Activated T-helper 1 cell treated with anti-CD3 and anti-CD28 coated beads, Interleukin-12 subunit alpha, Interleukin-12 subunit beta, Interleukin-2, Interleukin-4 antibody, amounts not matched to agents 30 ng/mL and 10 ng/mL and 1 ng/mL, durations not matched to agents 14 hours and 24 hours and 36 hours (primary cell): ENCODE data around the gene RPA1. TPM values are rescaled to one million over a fixed set of nuclear protein-coding genes. Genes with fewer than 3 reads are reported as not detected.

ENCODE experiments used
- DNase-seq: peaks from one replicate; pipeline ENCODE4 v3.0.0; 2021; ENCODE audit warnings: low spot score
- H3K27ac Mint-ChIP-seq: one replicate; pipeline ENCODE4 v1.8.0; 2021; ENCODE audit warnings: mild to moderate bottlenecking, mixed read lengths
- H3K27me3 Mint-ChIP-seq: one replicate; pipeline ENCODE4 v1.8.0; 2022; ENCODE audit warnings: mild to moderate bottlenecking, moderate library complexity, mixed read lengths; ENCODE audit not compliant: insufficient read depth
- H3K36me3 Mint-ChIP-seq: one replicate; pipeline ENCODE4 v1.8.0; 2021; ENCODE audit warnings: low read depth, mixed read lengths
- H3K4me1 Mint-ChIP-seq: one replicate; pipeline ENCODE4 v1.8.0; 2021; ENCODE audit warnings: low read depth, mixed read lengths
- H3K4me3 Mint-ChIP-seq: one replicate; pipeline ENCODE4 v1.8.0; 2021; ENCODE audit warnings: mild to moderate bottlenecking, moderate library complexity, mixed read lengths
- H3K9me3 Mint-ChIP-seq: one replicate; pipeline ENCODE4 v1.8.0; 2021; ENCODE audit warnings: mixed read lengths
- intact Hi-C: fragments of 100-400 bp; cut with micrococcal nuclease; formaldehyde crosslinking; loops from one replicate; pipeline ENCODE4 v1.15.1; 2024
- total RNA-seq: library from RNA; stranded (reverse); gene quantifications from 2 replicates; pipeline ENCODE4 v1.2.3, GENCODE V29; 2022

Gene RPA1
- total RNA-seq, 1 donor from 2014 or later = 269 TPM

DNA sequence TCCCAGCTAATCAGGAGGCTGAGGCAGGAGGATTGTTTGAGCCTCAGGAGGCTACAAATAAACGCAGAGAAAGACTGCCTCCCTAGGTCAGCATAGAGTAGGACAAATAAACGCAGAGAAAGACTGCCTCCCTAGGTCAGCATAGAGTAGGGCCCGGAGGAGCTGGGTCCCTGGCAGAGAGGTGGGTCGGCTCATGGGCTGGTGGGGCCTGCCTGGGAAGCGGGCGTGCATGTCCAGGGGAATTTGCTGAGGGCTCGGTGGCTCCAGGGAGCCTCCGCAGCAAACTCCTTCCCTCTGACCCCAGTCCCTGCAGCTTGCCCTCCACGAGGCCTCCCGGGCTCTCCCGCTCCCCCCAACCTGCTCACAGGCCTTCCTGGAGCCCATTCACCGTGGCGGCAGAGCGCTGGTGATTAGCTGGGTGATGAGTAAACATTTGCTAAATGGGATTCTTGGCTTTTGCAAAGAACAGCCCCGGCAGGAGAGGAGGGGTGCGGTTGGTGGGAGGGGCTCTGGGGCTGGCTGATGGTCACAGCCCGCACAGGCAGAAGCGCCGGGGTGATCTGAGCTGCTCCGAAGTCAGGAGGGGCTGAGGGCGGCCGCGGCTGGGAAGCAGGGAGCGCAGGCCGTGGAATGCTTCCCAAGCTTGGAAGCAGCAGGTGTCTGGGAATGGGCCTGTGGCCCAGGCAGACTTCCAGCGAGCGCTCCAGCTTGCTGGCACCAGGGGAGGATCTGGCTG is 102.2 kb downstream of the RPA1 start:
- H3K9me3 Mint-ChIP-seq = no peaks in the 10 kb centered on the region
- DNase-seq = no peak
- intact Hi-C loops = no loop called here
- no peak overlapping the region for H3K4me3 Mint-ChIP-seq
- no peak overlapping the region for H3K27ac Mint-ChIP-seq
- no peaks in the 10 kb centered on the region for H3K36me3 Mint-ChIP-seq
- no peaks in the 10 kb centered on the region for H3K4me1 Mint-ChIP-seq
- no peaks in the 10 kb centered on the region for H3K27me3 Mint-ChIP-seq

DNA sequence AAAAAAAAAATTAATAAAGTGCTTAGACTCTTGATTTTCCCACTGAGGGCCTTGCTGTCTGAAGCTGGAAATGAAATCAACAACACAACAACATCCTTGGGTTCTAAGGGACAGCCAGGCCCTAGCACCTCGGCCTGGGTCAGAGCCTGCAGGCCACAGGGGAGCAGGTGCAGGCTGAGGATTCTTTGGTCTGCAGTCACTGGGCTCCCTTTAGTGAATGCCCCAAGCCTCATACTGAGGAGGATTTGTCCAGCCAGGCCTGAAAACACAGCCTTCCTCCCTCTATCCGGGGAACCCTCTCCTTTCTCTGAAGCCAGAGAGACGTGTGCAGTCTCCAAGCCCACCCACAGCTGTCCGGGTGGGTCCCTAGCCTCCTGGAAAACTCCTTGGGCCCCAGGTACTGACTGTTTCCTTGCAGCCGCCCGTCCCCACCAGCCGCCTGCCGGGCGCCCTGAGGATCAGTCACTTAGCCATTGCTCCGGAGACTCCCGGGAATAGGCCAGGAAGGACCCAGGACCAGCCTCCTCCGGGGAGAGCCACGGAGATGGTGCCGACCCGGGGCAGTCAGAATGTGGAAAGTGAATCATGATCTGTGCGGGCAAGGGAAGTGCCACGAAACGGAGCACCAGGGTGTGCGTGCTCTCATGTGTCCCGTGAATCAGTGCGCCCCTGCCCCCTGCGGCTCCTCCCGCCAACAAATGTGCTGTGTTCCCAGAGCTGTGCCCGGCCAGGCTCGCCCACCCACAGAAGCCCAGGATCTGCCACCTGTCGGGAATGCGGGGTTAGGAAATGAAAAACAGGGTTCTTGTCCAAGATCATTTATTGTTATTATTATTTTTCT is 104.3 kb downstream of the RPA1 start:
- intact Hi-C loops = no loop called here

DNA sequence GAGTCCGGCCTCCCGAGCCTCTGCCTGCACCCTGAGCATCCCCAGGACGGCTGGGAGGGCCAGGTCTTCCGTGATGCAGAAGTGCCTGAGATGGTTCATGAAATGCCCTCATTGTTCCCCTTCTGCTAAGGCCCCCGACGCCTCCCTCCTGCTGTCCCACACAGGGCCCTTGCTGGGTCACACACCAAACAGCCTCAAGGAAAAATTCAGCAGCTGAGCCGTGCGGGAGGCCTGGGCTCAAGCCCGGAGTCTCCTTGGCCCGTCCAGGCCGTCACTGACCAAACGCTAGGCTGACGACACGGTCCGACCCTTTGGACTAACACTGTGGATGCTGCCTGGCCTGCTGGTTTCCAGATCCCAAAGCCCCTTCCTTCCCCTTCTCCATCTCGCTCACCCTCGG is 105.1 kb downstream of the RPA1 start:
- intact Hi-C loops = no loop called here
- DNase-seq = no peak
- H3K36me3 Mint-ChIP-seq = no peaks in the 10 kb centered on the region
- H3K4me3 Mint-ChIP-seq = no peak overlapping the region
- no peaks in the 10 kb centered on the region for H3K4me1 Mint-ChIP-seq
- no peak overlapping the region for H3K27ac Mint-ChIP-seq
- no peaks in the 10 kb centered on the region for H3K27me3 Mint-ChIP-seq
- no peaks in the 10 kb centered on the region for H3K9me3 Mint-ChIP-seq

More for the DNA sequence above, 104.3 kb downstream of the RPA1 start:
- no peak overlapping the region for H3K27ac Mint-ChIP-seq
- no peak overlapping the region for H3K4me3 Mint-ChIP-seq
- no peaks in the 10 kb centered on the region for H3K4me1 Mint-ChIP-seq
- H3K36me3 Mint-ChIP-seq = no peaks in the 10 kb centered on the region
- no peaks in the 10 kb centered on the region for H3K9me3 Mint-ChIP-seq
- no peaks in the 10 kb centered on the region for H3K27me3 Mint-ChIP-seq
- no peak for DNase-seq

DNA sequence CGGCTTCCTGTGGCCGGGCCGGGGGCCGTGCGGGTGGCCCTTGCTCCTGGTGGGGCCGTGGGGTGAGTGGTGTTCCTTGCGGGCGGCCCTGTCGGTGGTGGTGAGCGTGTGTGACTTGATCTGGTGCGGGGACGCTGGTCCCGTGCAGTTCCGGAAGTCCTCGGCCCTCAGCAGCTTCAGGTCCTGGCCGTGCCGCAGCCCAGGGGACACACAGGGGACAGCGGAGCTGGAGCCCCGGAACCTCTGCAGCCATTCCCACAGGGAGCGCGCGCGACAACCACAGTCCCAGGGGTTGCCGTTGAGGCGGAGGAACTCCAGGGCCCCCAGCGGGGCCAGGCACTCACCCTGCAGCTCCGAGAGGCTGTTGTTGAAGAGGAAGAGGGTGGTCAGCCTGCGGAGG is 107.0 kb downstream of the RPA1 start:
- DNase-seq = no peak
- Mint-ChIP-seq H3K4me3 (no peak overlapping the region), H3K9me3 (no peaks in the 10 kb centered on the region), H3K36me3 (no peaks in the 10 kb centered on the region), H3K4me1 (no peaks in the 10 kb centered on the region), H3K27ac (no peak overlapping the region), H3K27me3 (no peaks in the 10 kb centered on the region)
- intact Hi-C loops = no loop called here

DNA sequence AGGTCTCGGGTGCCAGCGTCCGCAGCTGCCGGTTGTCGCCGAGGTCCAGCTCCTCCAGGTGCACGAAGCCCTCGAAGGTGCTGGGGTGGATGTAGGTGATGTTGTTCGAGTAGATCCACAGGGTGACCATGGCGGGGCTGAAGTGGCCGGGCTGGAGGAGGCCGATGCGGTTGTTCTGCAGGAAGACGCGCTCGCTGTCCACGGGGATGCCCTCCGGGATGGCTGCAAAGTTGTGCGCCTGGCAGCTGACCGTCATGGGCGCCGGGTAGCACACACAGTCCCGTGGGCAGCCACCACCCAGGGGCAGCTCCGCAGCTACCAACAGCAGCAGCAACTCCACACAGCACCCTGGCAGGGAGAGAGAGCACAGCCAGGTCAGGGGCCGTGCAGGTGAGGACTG is 107.7 kb downstream of the RPA1 start:
- no peak overlapping the region for H3K27ac Mint-ChIP-seq
- DNase-seq = no peak
- no peaks in the 10 kb centered on the region for H3K4me1 Mint-ChIP-seq
- no peaks in the 10 kb centered on the region for H3K36me3 Mint-ChIP-seq
- no peaks in the 10 kb centered on the region for H3K27me3 Mint-ChIP-seq
- intact Hi-C loops = no loop called here
- H3K4me3 Mint-ChIP-seq = no peak overlapping the region
- no peaks in the 10 kb centered on the region for H3K9me3 Mint-ChIP-seq

DNA sequence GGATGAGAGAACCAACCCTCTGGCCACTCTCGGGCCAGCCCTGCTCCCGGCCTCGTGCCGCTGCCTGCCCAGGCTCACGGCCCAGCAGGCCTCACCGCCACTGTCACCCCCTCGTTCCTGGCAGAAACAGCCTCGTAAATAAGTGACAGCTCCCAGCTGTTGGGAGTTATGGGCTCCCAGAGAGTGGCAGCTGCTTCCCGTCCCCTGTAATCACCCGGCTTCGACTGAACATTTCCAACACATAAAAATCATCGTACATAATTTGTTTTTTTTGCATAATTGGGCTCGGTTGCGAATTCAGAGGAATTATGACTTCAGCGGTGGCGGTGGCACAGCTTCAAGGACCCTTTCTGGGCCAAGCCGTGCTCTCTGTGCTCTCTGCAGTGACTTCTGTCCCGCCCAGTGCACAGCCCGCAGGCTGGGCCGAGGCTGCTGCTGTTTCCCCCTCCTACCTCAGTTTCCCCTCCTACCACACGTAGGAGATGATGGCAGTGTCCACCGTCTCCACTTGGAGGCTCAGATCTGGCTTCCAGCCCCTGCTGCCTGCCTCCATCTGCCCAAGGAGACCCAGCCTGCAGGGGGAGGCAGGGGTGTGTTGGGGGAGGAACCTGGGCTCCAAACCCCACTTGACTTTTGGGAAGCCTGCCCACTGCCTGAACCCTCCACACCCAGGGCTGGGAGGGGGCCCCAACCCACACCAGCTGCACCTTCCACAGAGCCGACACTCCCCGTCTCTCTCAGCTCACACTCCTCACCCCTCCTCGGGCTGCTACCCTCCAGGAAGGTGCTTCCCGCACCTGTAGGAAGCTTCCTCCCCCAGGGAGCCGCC is 110.4 kb downstream of the RPA1 start:
- no peaks in the 10 kb centered on the region for H3K9me3 Mint-ChIP-seq
- H3K27ac Mint-ChIP-seq = no peak overlapping the region
- no peak overlapping the region for H3K4me3 Mint-ChIP-seq
- DNase-seq = no peak
- no peaks in the 10 kb centered on the region for H3K27me3 Mint-ChIP-seq
- no peaks in the 10 kb centered on the region for H3K36me3 Mint-ChIP-seq
- intact Hi-C loops = no loop called here
- no peaks in the 10 kb centered on the region for H3K4me1 Mint-ChIP-seq

DNA sequence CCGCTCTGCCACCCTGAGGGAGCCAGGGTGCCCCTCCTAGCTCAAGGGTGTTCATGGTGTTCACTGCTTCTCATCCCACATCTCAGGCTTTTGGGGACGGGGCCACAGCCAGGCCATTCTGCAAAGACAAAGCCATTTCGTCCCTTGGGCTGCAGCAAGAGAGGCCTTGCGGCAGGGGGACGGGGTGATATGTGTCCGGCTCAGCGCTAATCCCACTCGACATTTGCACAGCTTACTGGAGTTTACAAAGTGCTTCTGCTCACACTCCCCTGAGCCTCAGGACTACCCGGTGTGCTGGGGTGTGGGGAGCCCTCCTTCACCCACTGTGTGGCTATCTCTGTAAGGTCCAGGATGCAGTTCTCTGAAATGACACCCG is 111.0 kb downstream of the RPA1 start:
- no peak for DNase-seq
- H3K4me1 Mint-ChIP-seq = no peaks in the 10 kb centered on the region
- H3K4me3 Mint-ChIP-seq = no peak overlapping the region
- no peaks in the 10 kb centered on the region for H3K9me3 Mint-ChIP-seq
- intact Hi-C loops = no loop called here
- H3K36me3 Mint-ChIP-seq = no peaks in the 10 kb centered on the region
- H3K27ac Mint-ChIP-seq = no peak overlapping the region
- no peaks in the 10 kb centered on the region for H3K27me3 Mint-ChIP-seq

DNA sequence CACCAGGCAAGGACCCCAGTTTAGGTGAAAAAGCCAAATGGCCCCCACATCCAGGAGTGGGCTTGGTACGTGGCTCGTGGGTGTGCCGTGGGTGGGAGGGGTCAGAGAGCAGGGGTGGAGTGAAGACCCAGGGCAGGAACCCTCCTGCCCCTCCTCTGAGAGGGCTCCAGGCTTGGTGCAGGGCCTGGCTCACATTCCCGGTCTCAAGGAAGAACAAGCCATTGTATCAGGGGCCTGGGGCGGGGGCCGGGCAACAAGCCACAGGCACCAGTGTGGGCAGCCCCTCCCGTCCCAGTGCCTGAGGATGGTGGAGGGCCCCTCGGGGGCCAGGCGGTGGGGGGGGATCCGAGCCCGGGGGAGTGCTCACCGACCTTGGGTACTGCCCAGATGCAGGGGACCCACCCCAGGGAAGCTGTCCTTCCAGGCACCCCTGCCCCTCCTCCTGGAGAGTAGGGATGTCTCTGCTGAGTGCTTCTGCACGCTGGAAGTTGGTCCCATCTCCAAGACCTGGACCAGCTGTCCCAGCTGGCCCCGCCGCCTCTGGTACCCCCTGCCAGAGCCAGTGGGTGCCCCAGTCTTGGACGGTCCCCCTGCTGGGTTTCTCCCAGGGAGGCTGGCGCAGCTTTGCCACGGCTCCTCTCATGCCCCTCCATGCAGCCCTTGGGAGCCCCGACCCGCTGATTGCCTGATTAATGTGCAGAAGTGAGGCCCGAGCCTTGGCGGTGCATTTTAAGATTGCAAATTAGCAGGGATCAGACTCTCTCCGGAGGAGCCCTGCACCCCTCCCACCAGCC is 111.7 kb downstream of the RPA1 start:
- no peaks in the 10 kb centered on the region for H3K9me3 Mint-ChIP-seq
- H3K36me3 Mint-ChIP-seq = no peaks in the 10 kb centered on the region
- H3K4me1 Mint-ChIP-seq = no peaks in the 10 kb centered on the region
- no peak for DNase-seq
- no peak overlapping the region for H3K27ac Mint-ChIP-seq
- no peak overlapping the region for H3K4me3 Mint-ChIP-seq
- H3K27me3 Mint-ChIP-seq = no peaks in the 10 kb centered on the region
- intact Hi-C loops = no loop called here

DNA sequence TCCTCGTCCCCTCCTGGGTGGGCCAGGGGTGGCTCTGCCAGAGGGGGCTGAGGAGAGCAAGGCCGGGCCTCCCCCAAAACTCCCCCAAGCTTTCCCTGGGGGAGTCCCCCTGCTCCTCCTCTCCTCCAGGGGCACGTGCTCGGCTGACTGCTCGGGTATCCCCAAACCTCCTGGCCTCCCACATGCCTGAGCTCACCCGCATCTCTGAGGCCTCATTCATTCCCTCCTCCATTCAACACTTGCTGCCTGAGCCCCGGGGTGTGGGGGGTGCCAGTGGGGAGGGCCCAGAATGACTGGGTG is 112.2 kb downstream of the RPA1 start:
- H3K27ac Mint-ChIP-seq = no peak overlapping the region
- no peaks in the 10 kb centered on the region for H3K4me1 Mint-ChIP-seq
- DNase-seq = no peak
- H3K36me3 Mint-ChIP-seq = no peaks in the 10 kb centered on the region
- H3K27me3 Mint-ChIP-seq = no peaks in the 10 kb centered on the region
- H3K9me3 Mint-ChIP-seq = no peaks in the 10 kb centered on the region
- intact Hi-C loops = no loop called here
- H3K4me3 Mint-ChIP-seq = no peak overlapping the region

DNA sequence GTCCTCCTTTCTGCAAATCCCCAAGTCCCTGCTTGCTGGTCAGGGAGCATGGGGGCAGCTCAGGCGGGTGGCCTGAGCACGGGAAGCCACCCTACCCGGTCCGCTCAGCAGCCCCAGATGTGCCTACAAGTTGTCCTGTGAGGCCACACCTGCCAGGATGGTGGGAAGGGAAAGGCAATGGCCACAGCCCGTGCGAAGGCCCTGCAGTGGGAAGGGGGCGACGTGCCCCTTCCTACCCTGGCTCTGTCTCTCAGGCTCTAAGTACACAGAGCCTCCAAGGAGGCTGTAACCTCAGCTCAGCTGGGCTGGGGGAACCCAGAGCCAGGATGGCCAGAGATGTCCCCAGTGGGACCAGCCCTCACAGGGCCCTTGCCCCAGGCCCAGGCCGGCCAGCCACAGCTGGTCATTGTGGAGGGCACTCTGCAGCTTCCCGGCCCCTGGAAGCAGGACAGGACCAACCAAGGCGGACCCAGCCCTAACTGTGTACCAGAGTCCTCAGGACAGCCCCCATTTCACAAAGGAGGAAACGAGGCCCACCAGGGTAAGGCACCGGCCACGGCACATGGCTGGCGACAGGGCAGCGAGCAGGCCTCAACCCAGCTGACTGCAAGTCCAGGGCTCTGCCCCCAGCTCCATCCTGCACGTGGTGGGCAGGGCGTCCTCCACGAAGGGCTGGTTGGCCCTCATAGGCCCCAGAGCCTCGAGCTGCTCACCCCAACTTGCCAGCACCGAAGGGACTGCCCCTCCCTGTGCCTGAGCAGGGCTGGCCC is 113.0 kb downstream of the RPA1 start:
- H3K27ac Mint-ChIP-seq = no peak overlapping the region
- H3K4me3 Mint-ChIP-seq = no peak overlapping the region
- H3K4me1 Mint-ChIP-seq = no peaks in the 10 kb centered on the region
- no peaks in the 10 kb centered on the region for H3K27me3 Mint-ChIP-seq
- H3K9me3 Mint-ChIP-seq = no peaks in the 10 kb centered on the region
- DNase-seq = no peak
- intact Hi-C loops = no loop called here
- H3K36me3 Mint-ChIP-seq = no peaks in the 10 kb centered on the region

DNA sequence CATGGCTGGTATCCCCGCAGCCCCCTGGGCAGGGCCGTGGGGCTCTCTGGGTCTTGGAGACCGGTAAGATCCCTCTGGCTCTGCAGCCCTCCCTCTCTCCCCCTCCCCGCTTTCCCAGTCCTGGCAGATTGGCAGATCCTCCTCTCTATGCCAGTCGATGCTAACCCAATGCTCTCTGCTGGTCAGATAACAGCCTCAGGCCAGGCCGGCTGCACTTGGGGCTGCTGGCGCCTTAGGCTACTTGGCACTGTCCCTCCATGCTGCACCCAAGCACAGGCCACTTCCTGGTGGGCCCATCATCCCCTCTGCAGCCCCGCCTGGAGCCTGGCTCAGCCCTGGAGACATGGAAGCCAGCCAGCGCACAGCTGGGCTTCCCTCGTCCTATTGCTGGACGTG is 113.6 kb downstream of the RPA1 start:
- intact Hi-C loops = no loop called here
- Mint-ChIP-seq H3K27ac (no peak overlapping the region), H3K9me3 (no peaks in the 10 kb centered on the region), H3K27me3 (no peaks in the 10 kb centered on the region), H3K4me3 (no peak overlapping the region), H3K4me1 (no peaks in the 10 kb centered on the region), H3K36me3 (no peaks in the 10 kb centered on the region)
- no peak for DNase-seq

DNA sequence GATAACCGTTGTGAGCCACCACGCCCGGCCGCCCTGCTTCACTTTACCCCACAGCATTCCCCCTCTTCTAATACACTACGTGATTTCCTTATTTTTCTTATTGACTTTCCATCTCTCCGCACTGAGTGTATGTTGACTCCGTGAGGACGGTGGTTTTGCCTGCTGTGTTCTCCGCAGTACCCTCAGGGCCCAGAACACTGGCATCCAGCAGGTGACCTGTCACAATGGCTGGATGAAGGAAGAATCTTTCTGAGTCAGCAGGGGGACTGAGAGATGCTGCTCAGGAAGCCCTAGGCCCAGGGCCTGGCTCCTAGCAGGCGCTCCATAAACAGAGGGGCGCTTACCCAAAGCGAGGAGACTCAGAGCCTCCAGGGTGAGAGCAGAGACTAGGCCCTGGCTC is 115.8 kb downstream of the RPA1 start:
- H3K27ac Mint-ChIP-seq = no peak overlapping the region
- intact Hi-C loops = no loop called here
- no peak for DNase-seq
- H3K9me3 Mint-ChIP-seq = no peaks in the 10 kb centered on the region
- H3K27me3 Mint-ChIP-seq = no peaks in the 10 kb centered on the region
- H3K4me1 Mint-ChIP-seq = no peaks in the 10 kb centered on the region
- no peaks in the 10 kb centered on the region for H3K36me3 Mint-ChIP-seq
- no peak overlapping the region for H3K4me3 Mint-ChIP-seq
